ENCODE results near the gene PHTF1. TPM values are rescaled to one million over a fixed set of nuclear protein-coding genes. Genes with fewer than 3 reads are reported as not detected.
A peak's percentile ranks its signal among the peaks of the same experiment; 100 is the strongest.

The PHTF1 gene
- total and polyA plus RNA-seq, 2 of the 4 experiments (the other 2 are of a cell fraction), result 9.6 to 13.3 TPM

DNA sequence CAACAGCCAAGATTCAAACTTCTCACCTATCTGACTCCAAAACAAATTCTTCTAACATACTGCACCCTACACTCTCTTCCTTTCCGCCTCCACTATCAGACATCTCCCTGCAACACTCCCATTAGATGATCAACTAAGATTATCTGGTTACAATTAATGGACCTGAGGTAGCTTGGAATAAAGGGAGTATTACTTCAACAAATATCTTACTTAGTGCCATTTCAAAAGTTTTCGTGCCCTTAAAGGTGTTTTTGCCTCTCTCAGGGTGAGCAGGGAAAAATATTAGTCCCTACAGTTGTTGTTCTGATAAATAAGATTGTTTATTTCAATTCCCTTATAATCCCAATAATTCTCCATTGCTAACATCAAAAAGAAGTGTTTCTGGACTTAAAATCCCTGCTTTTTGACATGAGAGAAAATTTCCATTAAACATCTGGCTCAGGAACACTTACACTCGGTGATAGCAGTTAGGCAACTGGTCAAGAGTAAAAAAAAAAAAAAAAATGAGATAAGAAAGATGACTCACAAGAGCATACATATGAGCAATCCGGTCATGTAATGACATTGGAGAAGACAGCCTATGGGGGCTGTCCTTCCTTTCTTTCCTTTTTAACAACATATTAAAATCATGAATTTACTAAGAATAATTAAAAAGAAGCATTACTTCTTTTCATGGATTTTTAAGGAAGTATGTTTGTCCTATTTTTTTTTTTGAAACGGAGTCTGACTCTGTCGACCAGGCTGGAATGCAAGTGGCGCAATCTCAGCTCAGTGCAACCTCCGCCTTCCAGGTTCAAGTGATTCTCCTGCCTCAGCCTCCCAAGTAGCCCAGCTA is 45.4 kb upstream of the PHTF1 start:
- Histone ChIP-seq H3K9me1 (ENCODE audit: insufficient read depth, low read length) (no peaks in the 10 kb centered on the region; the same call in 1 of the 2 replicates), H2BK5ac (ENCODE audit: low read depth, low read length, poor library complexity, severe bottlenecking) (peak overlapping the region; percentile 47), H2AFZ (replicated peaks; ENCODE audit: low read length, poor library complexity) (no peak overlapping the region), H3K36me3 (ENCODE audit: control insufficient read depth, insufficient read depth, low read length) (no peaks in the 10 kb centered on the region), H3K27ac (ENCODE audit: insufficient read depth, low read length) (peak overlapping the region; percentile 19; the same call in 1 of the 2 replicates), H4K8ac (ENCODE audit: low read depth in 2 of 2, low read length in 2 of 2) (no peak overlapping the region; a peak in 1 of 4 replicates), H3K9ac (ENCODE audit: low read depth, low read length) (no peak overlapping the region), H3K4me3 (ENCODE audit: insufficient read depth, low read depth, low read length) (no peak overlapping the region), H2BK15ac (ENCODE audit: low read depth, low read length) (no peak overlapping the region), H2AK5ac (ENCODE audit: low read depth, low read length) (peak overlapping the region; percentile 45; the same call in 1 of the 2 replicates), H4K5ac (ENCODE audit: low read depth, low read length) (no peak overlapping the region), H4K20me1 (ENCODE audit: insufficient read depth, low read length) (peaks cover 25% of the 10 kb centered on the region; the same call in 1 of the 2 replicates), H3K79me1 (ENCODE audit: low read depth in 1 of 2, low read length in 2 of 2) (peaks cover 8 to 53% of the 10 kb centered on the region in 2 experiments), H3K4me1 (ENCODE audit: control insufficient read depth, insufficient read depth, low read length) (peaks cover 4% of the 10 kb centered on the region), H3K23ac (ENCODE audit: low read depth, low read length) (no peak overlapping the region), H3K56ac (ENCODE audit: extremely low read depth, insufficient read depth, low read length) (no peak overlapping the region), H3K4me2 (ENCODE audit: low read depth, low read length) (peak overlapping the region; percentile 42), H3K9me3 (ENCODE audit: control insufficient read depth, insufficient read depth, low read length) (no peaks in the 10 kb centered on the region), H3K14ac (replicated peaks; ENCODE audit: low read depth, low read length) (0 out of 2 replicates have a peak overlapping the region, but pooled peaks have one; percentile 19), H3K27me3 (ENCODE audit: control insufficient read depth, insufficient read depth, low read length) (no peaks in the 10 kb centered on the region), H3K18ac (ENCODE audit: low read depth, low read length) (no peak overlapping the region), H2BK120ac (ENCODE audit: low read depth, low read length) (no peak overlapping the region), H2BK20ac (ENCODE audit: low read depth, low read length) (no peak overlapping the region), H2AK9ac (replicated peaks; ENCODE audit: low read depth, low read length, poor library complexity) (no peak overlapping the region), H4K91ac (ENCODE audit: insufficient read depth, low read depth, low read length) (no peak overlapping the region), H3K4ac (ENCODE audit: low read depth, low read length) (peak overlapping the region; percentile 29; the same call in 1 of the 2 replicates)
- dilution Hi-C loops (cut with HindIII; ENCODE audit: low sequenced_read_pairs, unreplicated experiment), result no loop called here
- DNase-seq, result peak; percentile 92
- ATAC-seq (ENCODE audit: low read depth), result peak; percentile 88
- intact Hi-C loops (cut with micrococcal nuclease), result no loop called here
- ChIA-PET CTCF (no interaction called here), POLR2A (ENCODE audit: unreplicated experiment) (no interaction called here)
- no TSS peak for BruUV-seq (replicated peaks)
- in situ Hi-C loops (cut with MboI; ENCODE audit: low sequenced_read_pairs), result no loop called here
- TF ChIP-seq RAD21 (IDR thresholded peaks at IDR 0.05; ENCODE audit: low read length) (no peak), CEBPB (IDR thresholded peaks at IDR 0.05; ENCODE audit: low read depth, low read length) (peak; percentile 84), RFX5 (IDR thresholded peaks at IDR 0.05; ENCODE audit: low read depth, low read length) (no peak), BHLHE40 (IDR thresholded peaks at IDR 0.05; ENCODE audit: low read depth, low read length) (0 out of 2 replicates have a peak, but pooled peaks have one; percentile 5), FOS (IDR thresholded peaks at IDR 0.05; ENCODE audit: low read depth, low read length) (peak; percentile 92)
- TF ChIP-seq, protein P1, sequence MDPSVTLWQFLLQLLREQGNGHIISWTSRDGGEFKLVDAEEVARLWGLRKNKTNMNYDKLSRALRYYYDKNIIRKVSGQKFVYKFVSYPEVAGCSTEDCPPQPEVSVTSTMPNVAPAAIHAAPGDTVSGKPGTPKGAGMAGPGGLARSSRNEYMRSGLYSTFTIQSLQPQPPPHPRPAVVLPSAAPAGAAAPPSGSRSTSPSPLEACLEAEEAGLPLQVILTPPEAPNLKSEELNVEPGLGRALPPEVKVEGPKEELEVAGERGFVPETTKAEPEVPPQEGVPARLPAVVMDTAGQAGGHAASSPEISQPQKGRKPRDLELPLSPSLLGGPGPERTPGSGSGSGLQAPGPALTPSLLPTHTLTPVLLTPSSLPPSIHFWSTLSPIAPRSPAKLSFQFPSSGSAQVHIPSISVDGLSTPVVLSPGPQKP (IDR thresholded peaks at IDR 0.05; ENCODE audit: borderline replicate concordance, low read depth, low read length), result no peak
- WGBS, 2 experiments (ENCODE audit: extremely low coverage in 2 of 2, insufficient read length in 1 of 2), result 57 to 100% methylated on average over 1 to 4 of the region's 8 CpGs
